Stimulated activated CD4-positive, alpha-beta T cell treated with anti-CD3 and anti-CD28 coated beads, Interleukin-12 subunit alpha, Interleukin-12 subunit beta, amount 100 ng/mL, for 4 hours (primary cell): ENCODE results near the gene ALKBH7.
"Not testable (repeated sequence)": the region's sequence is repeated elsewhere in the genome, so short reads cannot be mapped to it uniquely, and the experiment has no call there.

ENCODE experiments used
- DNase-seq: peaks from one replicate; pipeline ENCODE4 v3.0.0-alpha.2; 2020

The ALKBH7 gene, protein sequence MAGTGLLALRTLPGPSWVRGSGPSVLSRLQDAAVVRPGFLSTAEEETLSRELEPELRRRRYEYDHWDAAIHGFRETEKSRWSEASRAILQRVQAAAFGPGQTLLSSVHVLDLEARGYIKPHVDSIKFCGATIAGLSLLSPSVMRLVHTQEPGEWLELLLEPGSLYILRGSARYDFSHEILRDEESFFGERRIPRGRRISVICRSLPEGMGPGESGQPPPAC

DNA sequence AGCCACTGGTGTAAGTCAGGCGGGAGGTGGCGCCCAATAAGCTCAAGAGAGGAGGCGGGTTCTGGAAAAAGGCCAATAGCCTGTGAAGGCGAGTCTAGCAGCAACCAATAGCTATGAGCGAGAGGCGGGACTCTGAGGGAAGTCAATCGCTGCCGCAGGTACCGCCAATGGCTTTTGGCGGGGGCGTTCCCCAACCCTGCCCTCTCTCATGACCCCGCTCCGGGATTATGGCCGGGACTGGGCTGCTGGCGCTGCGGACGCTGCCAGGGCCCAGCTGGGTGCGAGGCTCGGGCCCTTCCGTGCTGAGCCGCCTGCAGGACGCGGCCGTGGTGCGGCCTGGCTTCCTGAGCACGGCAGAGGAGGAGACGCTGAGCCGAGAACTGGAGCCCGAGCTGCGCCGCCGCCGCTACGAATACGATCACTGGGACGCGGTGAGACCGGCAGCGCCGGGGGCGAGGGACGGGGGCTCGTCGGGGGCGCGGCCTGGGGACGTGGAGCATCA lies at the start of gene ALKBH7:
TSS of gene ALKBH7 (plus strand) at position 201 of the 502 bp plus-strand sequence. CDS start at position 228, 27 bp downstream.
- peak; percentile 89 for DNase-seq

- DNase-seq: no peak
Observed at GRCh38 chr19:6324757-6325156, 47.8 kb upstream of the ALKBH7 start.

- DNase-seq: no peak
Observed at GRCh38 chr19:6325614-6326013, 47.0 kb upstream of the ALKBH7 start.

DNA sequence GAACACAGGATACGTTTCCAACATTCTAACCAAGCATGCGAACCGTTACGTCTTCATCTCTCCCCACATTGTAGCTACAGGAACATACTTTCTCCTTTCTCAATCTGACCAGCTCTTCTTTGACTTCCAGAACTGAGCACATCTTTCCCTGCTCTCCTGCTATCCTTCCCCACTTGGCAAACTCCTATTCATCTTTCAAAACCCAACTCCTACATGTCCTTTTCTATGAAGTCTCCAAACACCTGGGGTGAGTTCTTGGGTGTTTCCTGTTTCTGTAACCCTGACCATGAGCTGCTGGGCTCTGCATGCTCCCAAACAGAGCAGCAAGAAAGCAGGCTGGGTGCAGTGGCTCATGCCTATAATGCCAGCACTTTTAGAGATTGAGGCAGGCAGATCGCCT lies 45.8 kb upstream of the ALKBH7 start:
- DNase-seq: no peak

DNA sequence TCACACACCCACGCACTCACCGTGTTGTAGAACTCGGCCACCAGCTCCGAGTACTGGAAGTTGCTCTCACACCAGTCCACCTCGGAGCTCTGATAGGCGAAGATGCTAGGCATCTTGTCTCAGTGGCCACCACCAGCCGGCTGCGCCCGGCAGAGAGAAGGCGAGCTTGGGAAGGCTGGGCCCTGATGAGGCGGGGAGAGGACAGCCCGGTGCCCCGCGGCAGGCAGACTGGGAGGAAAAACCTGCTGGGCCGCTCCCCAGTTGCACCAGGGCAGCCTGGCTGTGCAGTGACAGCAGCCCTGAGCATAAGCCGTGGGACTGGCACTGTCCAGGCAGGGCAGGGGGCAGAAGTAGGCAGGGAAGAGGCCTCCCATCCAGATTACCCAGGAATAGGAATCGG lies 39.2 kb upstream of the ALKBH7 start, which contains the start of gene ACER1:
TSS of gene ACER1 (minus strand) at position 174 of the 400 bp plus-strand sequence. CDS start at position 113, 61 bp downstream.
- no peak for DNase-seq

GRCh38 chr19:6334490-6335285 lies 37.9 kb upstream of the ALKBH7 start:
- DNase-seq: no peak

DNA sequence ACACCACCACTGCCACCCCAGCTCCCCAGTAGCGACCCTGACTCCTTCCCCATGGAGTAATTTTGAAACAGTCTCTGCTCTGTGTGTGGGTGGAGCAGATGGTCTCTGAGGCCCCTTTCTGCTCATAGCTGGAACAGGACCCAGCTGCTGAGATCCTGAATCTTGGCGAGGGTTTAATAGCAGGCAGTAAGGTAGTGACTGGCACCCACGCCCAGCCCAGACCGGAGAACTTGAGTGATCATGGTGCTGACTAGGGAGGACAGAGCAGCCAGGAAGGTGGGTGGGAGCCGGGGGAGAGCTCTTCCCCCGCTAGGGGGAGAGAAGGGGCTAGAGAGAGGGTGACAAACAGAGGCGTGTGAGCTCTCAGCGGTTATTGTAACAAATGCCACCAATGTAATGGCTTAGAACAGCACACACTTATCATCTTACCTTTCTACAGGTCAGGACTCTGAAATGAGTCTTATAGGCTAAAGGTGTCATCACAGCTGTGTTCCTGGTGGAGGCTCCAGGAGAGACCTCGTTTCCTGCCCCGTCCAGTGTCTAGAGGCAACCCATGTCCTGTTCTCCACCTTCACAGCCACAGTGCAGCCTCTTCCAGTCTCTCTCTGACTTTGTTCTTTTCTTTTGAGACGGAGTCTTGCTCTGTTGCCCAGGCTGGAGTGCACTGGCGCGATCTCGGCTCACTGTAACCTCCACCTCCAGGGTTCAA lies 31.9 kb upstream of the ALKBH7 start:
- no peak for DNase-seq

- DNase-seq: no peak
Observed at GRCh38 chr19:6343462-6343861, 29.1 kb upstream of the ALKBH7 start.

- DNase-seq: not testable (repeated sequence)
Observed at GRCh38 chr19:6349271-6349670, 23.3 kb upstream of the ALKBH7 start.

GRCh38 chr19:6350688-6351087 lies 21.9 kb upstream of the ALKBH7 start:
- DNase-seq: no peak

- DNase-seq: no peak
Observed at GRCh38 chr19:6352381-6353165, 20.0 kb upstream of the ALKBH7 start.

GRCh38 chr19:6354098-6354674 lies 18.4 kb upstream of the ALKBH7 start:
- no peak for DNase-seq

DNA sequence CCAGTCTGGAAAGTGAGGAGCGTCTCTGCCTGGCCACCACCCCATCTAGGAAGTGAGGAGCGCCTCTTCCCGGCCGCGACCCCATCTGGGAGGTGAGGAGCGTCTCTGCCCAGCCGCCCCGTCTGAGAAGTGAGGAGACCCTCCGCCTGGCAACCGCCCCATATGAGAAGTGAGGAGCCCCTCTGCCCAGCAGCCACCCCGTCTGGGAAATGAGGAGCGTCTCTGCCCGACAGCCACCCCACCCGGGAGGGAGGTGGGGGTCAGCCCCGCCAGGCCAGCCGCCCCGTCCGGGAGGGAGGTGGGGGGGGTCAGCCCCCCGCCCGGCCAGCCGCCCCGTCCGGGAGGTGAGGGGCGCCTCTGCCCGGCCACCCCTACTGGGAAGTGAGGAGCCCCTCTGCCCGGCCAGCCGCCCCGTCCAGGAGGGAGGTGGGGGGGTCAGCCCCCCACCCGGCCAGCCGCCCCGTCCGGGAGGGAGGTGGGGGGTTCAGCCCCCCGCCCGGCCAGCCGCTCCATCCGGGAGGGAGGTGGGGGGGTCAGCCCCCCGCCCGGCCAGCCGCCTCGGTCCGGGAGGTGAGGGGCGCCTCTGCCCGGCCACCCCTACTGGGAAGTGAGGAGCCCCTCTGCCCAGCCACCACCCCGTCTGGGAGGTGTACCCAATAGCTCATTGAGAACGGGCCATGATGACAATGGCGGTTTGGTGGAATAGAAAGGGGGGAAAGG lies 17.1 kb upstream of the ALKBH7 start:
- not testable (repeated sequence) for DNase-seq

- no peak for DNase-seq
Observed at GRCh38 chr19:6357174-6357573, 15.4 kb upstream of the ALKBH7 start.

GRCh38 chr19:6358003-6358402 lies 14.6 kb upstream of the ALKBH7 start:
- DNase-seq: no peak

- DNase-seq: no peak
Observed at GRCh38 chr19:6359568-6360341, 12.8 kb upstream of the ALKBH7 start.

- DNase-seq: not testable (repeated sequence)
Observed at GRCh38 chr19:6360445-6360844, 12.1 kb upstream of the ALKBH7 start.

- DNase-seq: not testable (repeated sequence)
Observed at GRCh38 chr19:6360857-6361216, 11.8 kb upstream of the ALKBH7 start.

DNA sequence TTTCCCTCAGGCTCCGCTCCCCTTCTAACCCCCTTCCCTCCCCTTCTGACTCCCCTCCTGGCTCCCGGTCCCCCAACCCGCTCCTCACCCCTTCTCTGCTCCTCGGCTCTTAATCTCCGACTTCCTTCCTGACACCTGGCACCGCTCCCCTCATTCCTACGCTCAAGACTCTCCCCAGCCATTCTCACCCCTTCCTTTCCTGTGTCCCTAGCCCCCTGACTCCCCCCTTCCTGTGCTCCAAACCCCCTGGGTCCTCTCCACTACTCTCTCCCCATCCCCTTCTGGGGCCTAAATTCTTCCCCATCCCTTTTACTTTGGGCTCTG lies 10.6 kb upstream of the ALKBH7 start:
- DNase-seq: no peak

- no peak for DNase-seq
Observed at GRCh38 chr19:6362351-6362801, 10.2 kb upstream of the ALKBH7 start.

DNA sequence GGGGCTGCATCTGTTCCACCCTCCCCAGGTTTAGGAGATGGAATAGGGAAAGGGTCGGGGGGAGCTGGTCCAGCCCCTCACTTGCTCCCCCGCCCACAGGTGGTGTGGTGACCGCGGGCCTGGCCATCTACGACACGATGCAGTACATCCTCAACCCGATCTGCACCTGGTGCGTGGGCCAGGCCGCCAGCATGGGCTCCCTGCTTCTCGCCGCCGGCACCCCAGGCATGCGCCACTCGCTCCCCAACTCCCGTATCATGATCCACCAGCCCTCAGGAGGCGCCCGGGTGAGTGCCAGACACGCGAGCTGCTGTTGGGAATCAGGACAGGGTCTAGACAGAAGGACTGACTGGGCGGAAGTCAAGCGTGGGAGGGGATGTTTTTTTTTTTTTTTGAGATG lies 8.2 kb upstream of the ALKBH7 start:
- no peak for DNase-seq
